C4-2B (cell line): ENCODE data around the gene CPA2.

Experiments used
- CTCF ChIP-seq: fragments of 450-650 bp; conservative IDR thresholded peaks from 2 replicates; pipeline ENCODE4 v1.5.1; 2017; ENCODE audit warnings: mild to moderate bottlenecking
- ZFX ChIP-seq: fragments of 450-650 bp; IDR thresholded peaks from 2 replicates; pipeline ENCODE4 v1.6.1; 2017

DNA sequence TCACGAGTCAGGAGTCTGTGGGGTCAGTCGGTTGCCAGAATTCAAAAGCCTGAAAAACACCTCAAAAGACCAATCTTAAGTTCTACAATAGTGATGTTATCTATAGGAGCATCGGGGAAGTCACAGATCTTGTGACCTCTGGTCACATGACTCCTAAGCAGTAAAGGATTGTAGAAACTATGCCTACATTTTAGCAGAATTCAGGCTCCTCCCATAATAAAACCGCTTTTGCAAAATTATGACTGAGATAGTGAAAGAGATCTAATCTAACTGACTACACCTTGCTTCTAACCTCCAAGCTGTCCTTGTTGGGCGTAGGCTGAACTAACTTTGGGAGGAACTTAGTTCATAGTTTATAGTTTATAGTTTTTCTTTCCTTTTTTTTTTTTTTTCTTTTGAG, 42.5 kb upstream of the CPA2 start:
- TF ChIP-seq CTCF: no peak
- TF ChIP-seq ZFX: no peak
